Measurements from ENCODE around the gene SMARCAL1.
"Not testable (repeated sequence)": the region's sequence is repeated elsewhere in the genome, so short reads cannot be mapped to it uniquely, and the experiment has no call there.

SMARCAL1 gene

GRCh38 chr2:216412022-216412999 is at the start of gene SMARCAL1:
Gene SMARCAL1, plus strand, starts transcription at chr2:216412484. Its CDS starts 2,221 bp downstream, at chr2:216414705.
- DNase-seq, result peak; percentile 99

- DNase-seq, result no peak
Measured at GRCh38 chr2:216362730-216363129, 49.6 kb upstream of the SMARCAL1 start.

GRCh38 chr2:216363221-216363620 is 49.1 kb upstream of the SMARCAL1 start:
- no peak for DNase-seq

GRCh38 chr2:216365518-216365917 is 46.8 kb upstream of the SMARCAL1 start:
- DNase-seq, result no peak

- no peak for DNase-seq
Measured at GRCh38 chr2:216366777-216367471, 45.4 kb upstream of the SMARCAL1 start.

GRCh38 chr2:216369821-216370220 is 42.5 kb upstream of the SMARCAL1 start:
- DNase-seq, result no peak

- DNase-seq, result no peak
Measured at GRCh38 chr2:216370961-216371712, 41.1 kb upstream of the SMARCAL1 start.

GRCh38 chr2:216371721-216372702 is 40.3 kb upstream of the SMARCAL1 start, which contains the start of gene MARCHF4:
Gene MARCHF4, minus strand, starts transcription at chr2:216372483. Its CDS starts 2,223 bp downstream, at chr2:216370260.
- DNase-seq, result peak; percentile 87

- DNase-seq, result no peak
Measured at GRCh38 chr2:216372761-216373291, 39.5 kb upstream of the SMARCAL1 start.

- DNase-seq, result no peak
Measured at GRCh38 chr2:216373896-216374295, 38.4 kb upstream of the SMARCAL1 start.

GRCh38 chr2:216375286-216375685 is 37.0 kb upstream of the SMARCAL1 start:
- no peak for DNase-seq

- no peak for DNase-seq
Measured at GRCh38 chr2:216379977-216380376, 32.3 kb upstream of the SMARCAL1 start.

- DNase-seq, result not testable (repeated sequence)
Measured at GRCh38 chr2:216384409-216384808, 27.9 kb upstream of the SMARCAL1 start.

GRCh38 chr2:216385478-216385877 is 26.8 kb upstream of the SMARCAL1 start:
- no peak for DNase-seq

- DNase-seq, result no peak
Measured at GRCh38 chr2:216387262-216387661, 25.0 kb upstream of the SMARCAL1 start.

- DNase-seq, result no peak
Measured at GRCh38 chr2:216388046-216388884, 24.0 kb upstream of the SMARCAL1 start.

GRCh38 chr2:216389570-216389969 is 22.7 kb upstream of the SMARCAL1 start:
- DNase-seq, result no peak

GRCh38 chr2:216391401-216391800 is 20.9 kb upstream of the SMARCAL1 start:
- DNase-seq, result no peak

GRCh38 chr2:216392018-216392562 is 20.2 kb upstream of the SMARCAL1 start:
- no peak for DNase-seq
